ENCODE data around the gene PYGM. TPM values are rescaled to one million over a fixed set of nuclear protein-coding genes. Genes with fewer than 3 reads are reported as not detected.

PYGM gene
- total and polyA plus RNA-seq, 2 of the 13 experiments (the other 11 are each of a cell fraction or from before 2014, with no cell fraction given) = 0.11 to 0.12 TPM

- no peak for TF ChIP-seq GATAD1 (CRISPR knock-in tag; IDR thresholded peaks at IDR 0.05)
- TF ChIP-seq ZNF672 (CRISPR knock-in tag; IDR thresholded peaks at IDR 0.05) = no peak
- TF ChIP-seq BHLHE40 (IDR thresholded peaks at IDR 0.05; ENCODE audit: low read length) = no peak
- no peak for TF ChIP-seq ATF7 (IDR thresholded peaks at IDR 0.05)
- TF ChIP-seq ATF7 (CRISPR knock-in tag; IDR thresholded peaks at IDR 0.05) = no peak
- no peak for TF ChIP-seq ZNF598 (CRISPR knock-in tag; IDR thresholded peaks at IDR 0.05; ENCODE audit: borderline replicate concordance)
- TF ChIP-seq ZKSCAN8 (CRISPR knock-in tag; IDR thresholded peaks at IDR 0.05; ENCODE audit: borderline replicate concordance) = no peak
- no peak for TF ChIP-seq ATRX (CRISPR knock-in tag; IDR thresholded peaks at IDR 0.05; ENCODE audit: borderline replicate concordance)
- no peak for TF ChIP-seq CBX1 (IDR thresholded peaks at IDR 0.05; ENCODE audit: low read depth)
- no peak for TF ChIP-seq ZNF629 (CRISPR knock-in tag; conservative IDR thresholded peaks at IDR 0.05)
- TF ChIP-seq MAZ (IDR thresholded peaks at IDR 0.05; ENCODE audit: borderline replicate concordance, low read depth, low read length) = no peak
- TF ChIP-seq MAZ (CRISPR knock-in tag; IDR thresholded peaks at IDR 0.05; ENCODE audit: low read depth) = no peak
- TF ChIP-seq SMC3 (IDR thresholded peaks at IDR 0.05; ENCODE audit: low read length) = no peak
- TF ChIP-seq SATB2 (CRISPR knock-in tag; IDR thresholded peaks at IDR 0.05) = no peak
- peak; percentile 14; the same call in 1 of the 2 replicates for TF ChIP-seq ZNF768 (CRISPR knock-in tag; IDR thresholded peaks at IDR 0.05)
- TF ChIP-seq CHD2 (IDR thresholded peaks at IDR 0.05; ENCODE audit: low read depth, low read length) = 0 out of 2 replicates have a peak, but pooled peaks have one; percentile 32
- no peak for TF ChIP-seq POGK (CRISPR knock-in tag; conservative IDR thresholded peaks at IDR 0.05)
- TF ChIP-seq HNRNPL (IDR thresholded peaks at IDR 0.05; ENCODE audit: low read depth, low read length) = no peak
- TF ChIP-seq ZNF609 (CRISPR knock-in tag; IDR thresholded peaks at IDR 0.05; ENCODE audit: borderline replicate concordance) = no peak
- no peak for TF ChIP-seq ATM (IDR thresholded peaks at IDR 0.05; ENCODE audit: borderline replicate concordance)
- no peak for TF ChIP-seq TCF12 (IDR thresholded peaks at IDR 0.05)
- TF ChIP-seq TCF12 (CRISPR knock-in tag; IDR thresholded peaks at IDR 0.05) = no peak
- TF ChIP-seq ZNF800 (CRISPR knock-in tag; IDR thresholded peaks at IDR 0.05) = no peak
Measured at GRCh38 chr11:64723117-64723906, 36.5 kb downstream of the PYGM start, which contains the start of gene NRXN2 (continued).

Data from HepG2 (cell line).